GM18909 (cell line): ENCODE results near the gene VIL1.

Source experiments
- ATAC-seq: cut with Tn5 transposase; IDR thresholded peaks from one replicate; pipeline ENCODE4 v1.9.1; 2021; ENCODE audit warnings: mild to moderate bottlenecking; ENCODE audit not compliant: unreplicated experiment, poor library complexity

VIL1 gene

GRCh38 chr2:218435003-218435982, 16.4 kb downstream of the VIL1 start:
- ATAC-seq: no peak

- no peak for ATAC-seq
Observed at GRCh38 chr2:218436992-218437391, 18.1 kb downstream of the VIL1 start.

GRCh38 chr2:218437969-218438368, 19.0 kb downstream of the VIL1 start:
- no peak for ATAC-seq

- ATAC-seq: no peak
Observed at GRCh38 chr2:218438596-218438995, 19.7 kb downstream of the VIL1 start.

- no peak for ATAC-seq
Observed at GRCh38 chr2:218444692-218445357, 25.9 kb downstream of the VIL1 start.

- ATAC-seq: no peak
Observed at GRCh38 chr2:218445602-218446001, 26.7 kb downstream of the VIL1 start.

GRCh38 chr2:218446547-218446946, 27.6 kb downstream of the VIL1 start:
- ATAC-seq: no peak

GRCh38 chr2:218447072-218447471, 28.1 kb downstream of the VIL1 start:
- no peak for ATAC-seq

- no peak for ATAC-seq
Observed at GRCh38 chr2:218448934-218449333, 30.0 kb downstream of the VIL1 start.

GRCh38 chr2:218452079-218452478, 33.2 kb downstream of the VIL1 start:
- ATAC-seq: no peak

- no peak for ATAC-seq
Observed at GRCh38 chr2:218456849-218457248, 37.9 kb downstream of the VIL1 start.

- ATAC-seq: no peak
Observed at GRCh38 chr2:218458598-218458997, 39.7 kb downstream of the VIL1 start.

GRCh38 chr2:218465987-218466633, 47.2 kb downstream of the VIL1 start:
- ATAC-seq: no peak

- ATAC-seq: no peak
Observed at GRCh38 chr2:218470448-218470847, 51.5 kb downstream of the VIL1 start.

GRCh38 chr2:218471036-218471435, 52.1 kb downstream of the VIL1 start:
- ATAC-seq: no peak

- no peak for ATAC-seq
Observed at GRCh38 chr2:218471982-218472381, 53.1 kb downstream of the VIL1 start.

GRCh38 chr2:218472988-218473387, 54.1 kb downstream of the VIL1 start:
- no peak for ATAC-seq

GRCh38 chr2:218474527-218474926, 55.6 kb downstream of the VIL1 start:
- no peak for ATAC-seq

- ATAC-seq: no peak
Observed at GRCh38 chr2:218476676-218477075, 57.8 kb downstream of the VIL1 start.

GRCh38 chr2:218477247-218477646, 58.3 kb downstream of the VIL1 start:
- no peak for ATAC-seq

GRCh38 chr2:218478544-218478943, 59.6 kb downstream of the VIL1 start:
- no peak for ATAC-seq
